GM10266 (cell line): ENCODE measurements around the gene SLC35D2.

Source experiments
- DNase-seq: peaks from one replicate; pipeline ENCODE4 v3.0.0; 2012; ENCODE audit errors: extremely low spot score
- CTCF ChIP-seq: IDR thresholded peaks from 2 replicates; pipeline ENCODE4 v1.5.1; 2012; ENCODE audit warnings: mild to moderate bottlenecking, low read depth; ENCODE audit not compliant: control insufficient read depth, insufficient read depth; ENCODE audit errors: missing control alignments

SLC35D2 gene

GRCh38 chr9:96419691-96419969 is 36.1 kb upstream of the SLC35D2 start:
- DNase-seq, result no peak
- no peak for TF ChIP-seq CTCF

GRCh38 chr9:96418920-96419690 is 35.6 kb upstream of the SLC35D2 start:
- DNase-seq, result peak; percentile 77
- no peak for TF ChIP-seq CTCF

GRCh38 chr9:96418083-96418919 is 34.8 kb upstream of the SLC35D2 start, which contains the start of gene ZNF367:
Gene ZNF367 (minus strand): TSS chr9:96418370. CDS start chr9:96418032, 338 bp downstream.
- DNase-seq, result peak; percentile 98
- no peak for TF ChIP-seq CTCF

- TF ChIP-seq CTCF, result no peak
- no peak for DNase-seq
Observed at GRCh38 chr9:96417661-96418082, 34.2 kb upstream of the SLC35D2 start.

- peak; percentile 92 for DNase-seq
- TF ChIP-seq CTCF, result no peak
Observed at GRCh38 chr9:96417051-96417586, 33.6 kb upstream of the SLC35D2 start.

- DNase-seq, result peak; percentile 22
- TF ChIP-seq CTCF, result no peak
Observed at GRCh38 chr9:96413302-96414221, 30.1 kb upstream of the SLC35D2 start.
